AG09319 (cell line): ENCODE results near the gene ADAMTSL1.

Experiments used
- DNase-seq: peaks from one replicate; pipeline ENCODE4 v3.0.0-alpha.2; 2010; ENCODE audit warnings: low read depth; ENCODE audit errors: extremely low read depth
- CTCF ChIP-seq: IDR thresholded peaks from 2 replicates; pipeline ENCODE4 v1.5.1; 2011; ENCODE audit warnings: low read depth, mild to moderate bottlenecking, inconsistent platforms, low read length, moderate library complexity

ADAMTSL1 gene

GRCh38 chr9:18834740-18835361 lies 360.9 kb downstream of the ADAMTSL1 start:
- DNase-seq, result no peak
- TF ChIP-seq CTCF, result no peak

- no peak for TF ChIP-seq CTCF
- no peak for DNase-seq
Measured at GRCh38 chr9:18837402-18837801, 363.4 kb downstream of the ADAMTSL1 start.

- no peak for TF ChIP-seq CTCF
- no peak for DNase-seq
Measured at GRCh38 chr9:18847576-18848275, 373.8 kb downstream of the ADAMTSL1 start.

GRCh38 chr9:18848657-18849056 lies 374.7 kb downstream of the ADAMTSL1 start:
- no peak for TF ChIP-seq CTCF
- no peak for DNase-seq

GRCh38 chr9:18849270-18849669 lies 375.3 kb downstream of the ADAMTSL1 start:
- no peak for TF ChIP-seq CTCF
- DNase-seq, result no peak

- DNase-seq, result no peak
- no peak for TF ChIP-seq CTCF
Measured at GRCh38 chr9:18849890-18850677, 376.1 kb downstream of the ADAMTSL1 start.

- DNase-seq, result no peak
- no peak for TF ChIP-seq CTCF
Measured at GRCh38 chr9:18851069-18851795, 377.3 kb downstream of the ADAMTSL1 start.
